CD8-positive, alpha-beta memory T cell (primary cell): ENCODE results near the gene CFAP52. TPM values are rescaled to one million over a fixed set of nuclear protein-coding genes. Genes with fewer than 3 reads are reported as not detected.
"Not testable (repeated sequence)": the region's sequence is repeated elsewhere in the genome, so short reads cannot be mapped to it uniquely, and the experiment has no call there.

Experiments
- CTCF ChIA-PET: fragments of 350-600 bp; sonication (Branson Sonifier 250); formaldehyde crosslinking; loops from one replicate; lab custom pipeline; 2021; ENCODE audit warnings: antibody characterized with exemption; lab: Charles Lee
- POLR2A ChIA-PET: fragments of 350-600 bp; sonication (Branson Sonifier 250); formaldehyde crosslinking; loops from one replicate; lab custom pipeline; 2021; ENCODE audit warnings: antibody characterized with exemption; lab: Charles Lee
- DNase-seq, 5 donors: peaks; one replicate each; pipeline versions ENCODE4 v3.0.0 to v3.0.0-alpha.2; 2020 to 2022; ENCODE audit warnings: mixed read lengths in 1 of 5
- H3K27ac ChIP-seq: one replicate; pipeline ENCODE4 v1.7.0; 2013; ENCODE audit warnings: low read depth, mild to moderate bottlenecking, low read length, moderate library complexity
- H3K27me3 ChIP-seq: 2 replicates; pipeline ENCODE4 v1.7.0; 2013; ENCODE audit warnings: low read length, mild to moderate bottlenecking; ENCODE audit not compliant: insufficient read depth, poor library complexity, severe bottlenecking
- H3K36me3 ChIP-seq: 2 replicates; pipeline ENCODE4 v1.7.0; 2013; ENCODE audit warnings: mild to moderate bottlenecking, low read length, moderate library complexity; ENCODE audit not compliant: insufficient read depth
- H3K4me1 ChIP-seq: 2 replicates; pipeline ENCODE4 v1.7.0; 2013; ENCODE audit warnings: mild to moderate bottlenecking, low read length, moderate library complexity; ENCODE audit not compliant: insufficient read depth
- H3K4me3 ChIP-seq: 2 replicates; pipeline ENCODE4 v1.7.0; 2013; ENCODE audit warnings: mild to moderate bottlenecking, low read length
- H3K9me3 ChIP-seq: 2 replicates; pipeline ENCODE4 v1.7.0; 2013; ENCODE audit warnings: mild to moderate bottlenecking, low read length
- H3K27ac Mint-ChIP-seq, 8 donors: one replicate each; pipeline ENCODE4 v1.8.0; 2020 to 2021; ENCODE audit warnings: mixed read lengths in 8 of 8, mild to moderate bottlenecking in 6 of 8, inconsistent platforms in 3 of 8, moderate library complexity in 3 of 8
- H3K27me3 Mint-ChIP-seq, 2 donors: one replicate each; pipeline ENCODE4 v1.8.0; 2020 to 2021; ENCODE audit warnings: mixed read lengths in 2 of 2, mild to moderate bottlenecking in 1 of 2, moderate library complexity in 1 of 2
- H3K36me3 Mint-ChIP-seq, 3 donors: one replicate each; pipeline ENCODE4 v1.8.0; 2020 to 2021; ENCODE audit warnings: mixed read lengths in 3 of 3, inconsistent platforms in 1 of 3, mild to moderate bottlenecking in 1 of 3
- H3K4me1 Mint-ChIP-seq, 3 donors: one replicate each; pipeline ENCODE4 v1.8.0; 2020 to 2021; ENCODE audit warnings: mixed read lengths in 3 of 3, inconsistent platforms in 1 of 3, mild to moderate bottlenecking in 1 of 3
- H3K4me3 Mint-ChIP-seq, 7 donors: one replicate each; pipeline ENCODE4 v1.8.0; 2020 to 2021; ENCODE audit warnings: mixed read lengths in 7 of 7, mild to moderate bottlenecking in 6 of 7, moderate library complexity in 4 of 7, inconsistent platforms in 2 of 7
- H3K9me3 Mint-ChIP-seq, 5 donors: one replicate each; pipeline ENCODE4 v1.8.0; 2020 to 2022; ENCODE audit warnings: mixed read lengths in 5 of 5, mild to moderate bottlenecking in 3 of 5, moderate library complexity in 2 of 5, inconsistent platforms in 1 of 5
- polyA plus RNA-seq: library from polyadenylated mRNA; unstranded; fragments of 300-500 nt; fragmentation: Illumina TruSeq; gene quantifications from one replicate; pipeline ENCODE4 v1.2.3, GENCODE V29; 2021
- total RNA-seq, 2 experiments: library from RNA; stranded (reverse); gene quantifications; one replicate each; pipeline ENCODE4 v1.2.3, GENCODE V29; 2021

Gene CFAP52
- total and polyA plus RNA-seq, 3 experiments from 2014 or later: not detected

DNA sequence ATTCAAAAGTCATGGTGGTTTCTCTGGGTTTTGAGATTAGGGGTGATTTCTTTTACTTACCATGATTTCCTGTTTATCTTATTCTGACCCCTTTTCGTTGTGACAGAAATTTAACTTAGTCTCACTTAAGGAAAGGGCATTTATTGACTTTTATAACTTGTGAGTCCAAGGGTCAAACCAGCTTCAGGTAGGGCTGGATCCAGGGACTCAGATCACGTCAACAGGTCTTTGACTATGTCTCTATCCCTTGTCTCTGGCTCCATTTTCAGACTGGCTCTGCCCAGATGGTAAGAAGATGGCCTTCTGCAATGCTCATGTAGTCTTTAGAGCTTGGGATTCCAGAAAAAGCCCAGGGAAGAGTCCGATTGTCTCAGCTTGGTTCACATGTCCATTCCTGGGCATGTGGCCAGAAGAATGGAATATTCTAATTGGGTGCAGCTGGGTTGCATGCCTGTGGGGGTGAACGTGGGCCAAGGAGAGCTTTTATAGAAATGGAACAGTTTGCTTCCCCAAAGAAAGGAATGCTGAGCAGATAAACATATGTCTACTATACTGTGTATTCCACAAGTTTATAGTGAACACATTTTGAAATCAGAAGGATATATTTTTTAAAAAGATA is 82.3 kb downstream of the CFAP52 start:
- Mint-ChIP-seq H3K27ac (no peak overlapping the region), H3K4me3 (no peak overlapping the region), H3K27me3 (peaks cover 7 to 10% of the 10 kb centered on the region in 2 donors), H3K4me1 (no peaks in the 10 kb centered on the region), H3K36me3 (no peaks in the 10 kb centered on the region), H3K9me3 (no peaks in the 10 kb centered on the region)
- Histone ChIP-seq H3K36me3 (no peaks in the 10 kb centered on the region), H3K4me1 (no peaks in the 10 kb centered on the region), H3K4me3 (no peak overlapping the region), H3K27ac (no peak overlapping the region), H3K27me3 (no peaks in the 10 kb centered on the region), H3K9me3 (no peaks in the 10 kb centered on the region)
- ChIA-PET CTCF (no interaction called here), POLR2A (no interaction called here)
- no peak for DNase-seq

DNA sequence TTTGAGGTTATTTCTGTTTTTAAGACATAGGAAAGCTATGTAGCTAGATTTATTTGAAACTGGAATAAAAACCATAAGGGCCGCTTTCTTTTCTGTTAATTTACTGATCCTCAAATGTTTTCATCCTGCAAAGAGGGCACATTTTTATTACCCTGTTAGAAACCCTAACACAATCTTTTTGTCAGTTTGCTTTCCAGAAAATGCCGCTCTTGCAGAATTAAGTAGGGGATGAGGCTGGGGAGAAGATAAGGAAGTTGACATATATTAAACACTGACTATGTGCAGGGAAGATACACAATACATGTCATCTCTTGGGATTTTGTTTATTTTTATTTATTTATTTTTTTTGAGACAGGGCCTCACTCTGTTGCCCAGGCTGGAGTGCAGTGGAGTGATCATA is 84.6 kb downstream of the CFAP52 start:
- ChIA-PET CTCF (no interaction called here), POLR2A (no interaction called here)
- H3K36me3 Mint-ChIP-seq: no peaks in the 10 kb centered on the region
- no peak for DNase-seq
- no peak overlapping the region for H3K27ac ChIP-seq
- no peaks in the 10 kb centered on the region for H3K27me3 ChIP-seq
- no peak overlapping the region for H3K4me3 ChIP-seq
- H3K9me3 Mint-ChIP-seq: peaks cover 0 to 4% (median 0%) of the 10 kb centered on the region in 5 donors
- H3K36me3 ChIP-seq: no peaks in the 10 kb centered on the region
- no peak overlapping the region for H3K4me3 Mint-ChIP-seq
- no peak overlapping the region for H3K27ac Mint-ChIP-seq
- peaks cover 5 to 8% (median 5%) of the 10 kb centered on the region in 3 donors for H3K4me1 Mint-ChIP-seq
- H3K27me3 Mint-ChIP-seq: peaks cover 10 to 13% of the 10 kb centered on the region in 2 donors
- no peaks in the 10 kb centered on the region for H3K9me3 ChIP-seq
- no peaks in the 10 kb centered on the region for H3K4me1 ChIP-seq

DNA sequence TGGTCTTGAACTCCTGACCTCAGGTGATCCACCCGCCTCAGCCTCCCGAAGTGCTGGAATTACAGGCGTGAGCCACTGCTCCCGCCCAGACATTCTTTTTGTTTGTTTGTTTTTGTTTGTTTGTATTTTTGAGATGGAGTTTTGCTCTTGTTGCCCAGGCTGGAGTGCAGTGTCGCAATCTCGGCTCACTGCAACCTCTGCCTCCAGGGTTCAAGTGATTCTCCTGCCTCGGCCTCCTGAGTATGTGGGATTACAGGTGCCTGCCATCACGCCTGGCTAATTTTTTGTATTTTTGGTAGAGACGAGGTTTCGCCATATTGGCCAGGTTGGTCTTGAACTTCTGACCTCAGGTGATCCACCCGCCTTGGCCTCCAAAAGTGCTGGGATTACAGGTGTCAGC is 87.1 kb downstream of the CFAP52 start:
- H3K27me3 ChIP-seq, POLR2A ChIA-PET, H3K4me1 ChIP-seq, H3K27ac ChIP-seq, H3K36me3 Mint-ChIP-seq, H3K4me3 Mint-ChIP-seq, DNase-seq, H3K9me3 Mint-ChIP-seq, CTCF ChIA-PET, H3K27ac Mint-ChIP-seq, H3K36me3 ChIP-seq, H3K4me3 ChIP-seq, H3K9me3 ChIP-seq: not testable (repeated sequence)
- Mint-ChIP-seq H3K4me1 (peaks cover 21 to 29% (median 27%) of the 10 kb centered on the region in 3 donors), H3K27me3 (peaks cover 7 to 22% of the 10 kb centered on the region in 2 donors)

DNA sequence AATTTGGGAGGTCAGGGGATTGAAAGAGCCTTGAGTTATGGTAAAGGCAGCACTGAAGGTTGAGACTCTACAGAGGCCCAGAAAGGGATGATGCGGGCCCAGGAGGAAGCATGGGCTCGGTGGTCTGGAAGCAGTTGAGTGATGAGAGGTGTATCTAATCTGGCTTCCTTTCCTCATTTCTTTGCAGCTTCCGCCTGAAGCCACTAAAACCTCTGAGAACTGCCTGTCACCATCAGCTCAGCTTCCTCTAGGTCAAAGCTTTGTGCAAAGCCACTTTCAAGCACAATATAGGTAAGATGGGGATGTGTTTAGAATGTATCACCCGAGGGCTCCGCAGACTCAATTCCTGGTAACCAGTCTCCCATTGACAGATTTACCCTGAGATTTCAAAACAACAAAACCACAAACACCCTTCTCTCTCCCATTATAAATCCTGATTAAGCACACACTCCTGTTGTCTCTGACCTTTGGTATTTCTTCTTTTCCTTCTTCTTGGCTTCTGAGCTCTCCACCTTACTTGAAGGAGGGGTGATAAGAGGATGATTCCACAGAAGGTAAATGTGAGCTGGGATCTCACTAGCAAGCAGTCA is 90.1 kb downstream of the CFAP52 start:
- H3K4me1 Mint-ChIP-seq: peaks cover 21 to 30% (median 29%) of the 10 kb centered on the region in 3 donors
- H3K27ac Mint-ChIP-seq: peak overlapping the region in 6 of 8 donors; percentile 5 to 80 (median 25)
- H3K4me3 Mint-ChIP-seq: peak overlapping the region in 2 of 7 donors; percentile 41 to 51
- peak in 1 of 5 donors; percentile 11 for DNase-seq
- POLR2A ChIA-PET: no interaction called here
- Histone ChIP-seq H3K27me3 (no peaks in the 10 kb centered on the region), H3K4me1 (no peaks in the 10 kb centered on the region), H3K9me3 (no peaks in the 10 kb centered on the region), H3K4me3 (no peak overlapping the region), H3K36me3 (no peaks in the 10 kb centered on the region), H3K27ac (no peak overlapping the region)
- CTCF ChIA-PET: interaction anchor here (0.6 to 1.5 kb wide), 2 partner anchors 89 to 594 kb away, joined by 3 to 4 read pairs; no protein-coding TSS in a partner anchor
- peaks cover 0 to 4% (median 0%) of the 10 kb centered on the region in 5 donors for H3K9me3 Mint-ChIP-seq
- H3K36me3 Mint-ChIP-seq: no peaks in the 10 kb centered on the region
- peaks cover 18 to 47% of the 10 kb centered on the region in 2 donors for H3K27me3 Mint-ChIP-seq

DNA sequence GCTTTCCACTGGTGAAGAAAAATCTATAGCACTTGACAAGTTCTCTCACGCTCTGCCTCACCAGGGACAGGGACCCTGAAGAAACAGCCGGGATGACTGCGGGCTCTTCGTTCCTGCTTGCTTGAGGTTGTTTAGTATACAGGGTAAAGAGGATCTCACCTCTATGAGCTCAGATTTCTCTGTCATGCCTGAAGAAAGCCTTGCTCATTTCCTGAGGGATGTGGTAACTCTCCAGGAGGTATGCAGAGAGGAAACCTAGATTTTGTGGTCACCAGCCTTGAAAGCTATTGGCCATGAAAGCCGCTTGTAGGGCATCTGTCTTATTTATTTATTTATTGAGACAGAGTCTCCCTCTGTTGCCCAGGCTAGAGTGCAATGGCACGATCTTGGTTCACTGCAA is 92.1 kb downstream of the CFAP52 start:
- H3K9me3 Mint-ChIP-seq: peaks cover 0 to 4% (median 0%) of the 10 kb centered on the region in 5 donors
- H3K36me3 Mint-ChIP-seq: no peaks in the 10 kb centered on the region
- no peaks in the 10 kb centered on the region for H3K4me1 ChIP-seq
- CTCF ChIA-PET: no interaction called here
- no peak overlapping the region for H3K4me3 ChIP-seq
- H3K27me3 Mint-ChIP-seq: peaks cover 18 to 46% of the 10 kb centered on the region in 2 donors
- no peak for DNase-seq
- no peak overlapping the region for H3K27ac Mint-ChIP-seq
- H3K9me3 ChIP-seq: no peaks in the 10 kb centered on the region
- H3K27me3 ChIP-seq: no peaks in the 10 kb centered on the region
- H3K27ac ChIP-seq: no peak overlapping the region
- H3K36me3 ChIP-seq: no peaks in the 10 kb centered on the region
- peak overlapping the region in 1 of 7 donors; percentile 19 for H3K4me3 Mint-ChIP-seq
- H3K4me1 Mint-ChIP-seq: peaks cover 21 to 30% (median 29%) of the 10 kb centered on the region in 3 donors
- POLR2A ChIA-PET: no interaction called here

DNA sequence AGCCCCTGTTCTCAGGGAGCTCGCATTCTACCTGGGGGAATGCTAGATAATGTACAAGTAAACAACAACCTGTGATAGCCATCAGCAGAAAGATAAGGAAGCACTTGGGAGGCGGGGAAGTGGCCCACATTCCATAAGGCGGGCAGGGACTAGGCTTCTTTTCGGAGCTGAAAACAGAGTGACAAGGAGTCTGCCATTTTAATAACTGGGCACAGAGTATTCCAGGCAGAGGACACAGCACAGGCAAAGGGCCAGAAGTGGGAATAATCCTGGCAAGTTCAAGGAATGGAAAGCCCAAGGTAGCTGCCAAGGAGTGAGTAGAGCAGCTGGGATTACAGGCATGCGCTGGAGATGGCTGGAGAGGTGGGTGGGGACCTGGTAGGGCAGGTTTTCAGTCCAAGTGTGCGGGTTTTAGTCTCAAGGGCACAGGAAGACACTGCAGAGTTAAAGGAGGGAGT is 93.1 kb downstream of the CFAP52 start:
- Mint-ChIP-seq H3K9me3 (peaks cover 0 to 2% (median 0%) of the 10 kb centered on the region in 5 donors), H3K36me3 (no peaks in the 10 kb centered on the region), H3K4me1 (peaks cover 21 to 30% (median 29%) of the 10 kb centered on the region in 3 donors), H3K4me3 (no peak overlapping the region), H3K27me3 (peaks cover 18 to 44% of the 10 kb centered on the region in 2 donors), H3K27ac (no peak overlapping the region)
- Histone ChIP-seq H3K4me3 (no peak overlapping the region), H3K9me3 (no peaks in the 10 kb centered on the region), H3K36me3 (no peaks in the 10 kb centered on the region), H3K27me3 (no peaks in the 10 kb centered on the region), H3K4me1 (no peaks in the 10 kb centered on the region), H3K27ac (no peak overlapping the region)
- DNase-seq: no peak
- CTCF ChIA-PET: no interaction called here
- POLR2A ChIA-PET: no interaction called here

DNA sequence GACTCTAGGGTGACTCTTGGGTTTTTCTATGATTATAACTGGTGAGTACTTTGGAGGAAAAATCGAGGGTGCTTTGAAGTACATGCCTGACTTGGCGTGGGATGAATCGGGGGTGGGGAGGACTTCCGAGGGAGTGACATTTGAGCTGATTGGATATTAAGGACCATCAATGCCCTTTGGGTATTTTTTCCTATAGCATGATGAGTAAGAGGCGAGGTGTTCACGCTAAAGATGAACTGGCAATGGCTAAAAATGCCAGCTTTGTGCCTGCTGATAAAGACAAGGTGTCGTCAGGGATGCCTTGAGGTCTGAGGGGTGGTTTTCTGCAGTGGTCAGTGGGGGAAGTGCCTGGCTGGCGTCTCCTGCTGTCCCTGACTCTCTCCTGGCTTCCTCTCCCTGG is 94.2 kb downstream of the CFAP52 start:
- ChIA-PET POLR2A (no interaction called here), CTCF (no interaction called here)
- Mint-ChIP-seq H3K27me3 (peaks cover 14 to 42% of the 10 kb centered on the region in 2 donors), H3K27ac (peak overlapping the region in 1 of 8 donors; percentile 38), H3K36me3 (no peaks in the 10 kb centered on the region), H3K4me1 (peaks cover 21 to 28% (median 25%) of the 10 kb centered on the region in 3 donors), H3K9me3 (no peaks in the 10 kb centered on the region), H3K4me3 (no peak overlapping the region)
- H3K4me1 ChIP-seq: no peaks in the 10 kb centered on the region
- no peaks in the 10 kb centered on the region for H3K9me3 ChIP-seq
- no peak overlapping the region for H3K27ac ChIP-seq
- H3K36me3 ChIP-seq: no peaks in the 10 kb centered on the region
- H3K27me3 ChIP-seq: no peaks in the 10 kb centered on the region
- H3K4me3 ChIP-seq: no peak overlapping the region
- DNase-seq: no peak

DNA sequence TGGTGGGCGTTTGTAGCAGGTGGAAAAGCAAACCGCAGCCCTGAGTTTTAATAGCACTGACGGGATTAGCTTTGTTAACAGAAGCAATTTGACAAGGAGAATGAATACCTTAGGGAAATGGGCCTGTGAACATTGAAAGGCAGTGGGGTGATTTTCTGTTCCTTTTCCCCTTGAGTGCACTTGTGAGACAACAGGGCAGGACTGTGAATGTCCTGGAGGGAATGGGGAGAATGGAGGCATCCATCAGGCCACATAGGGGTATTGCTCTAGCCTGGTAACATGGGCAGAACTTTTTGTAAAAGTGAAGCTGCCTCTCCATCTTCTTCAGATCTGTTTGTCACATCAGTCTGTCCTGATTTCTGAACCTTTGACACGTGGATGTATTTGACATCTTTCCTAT is 95.1 kb downstream of the CFAP52 start:
- DNase-seq: no peak
- Mint-ChIP-seq H3K27me3 (peaks cover 13 to 38% of the 10 kb centered on the region in 2 donors), H3K9me3 (no peaks in the 10 kb centered on the region), H3K4me3 (no peak overlapping the region), H3K36me3 (no peaks in the 10 kb centered on the region), H3K4me1 (peaks cover 11 to 19% (median 16%) of the 10 kb centered on the region in 3 donors), H3K27ac (no peak overlapping the region)
- ChIA-PET POLR2A (no interaction called here), CTCF (no interaction called here)
- H3K9me3 ChIP-seq: no peaks in the 10 kb centered on the region
- H3K36me3 ChIP-seq: no peaks in the 10 kb centered on the region
- H3K27ac ChIP-seq: no peak overlapping the region
- no peaks in the 10 kb centered on the region for H3K27me3 ChIP-seq
- no peaks in the 10 kb centered on the region for H3K4me1 ChIP-seq
- H3K4me3 ChIP-seq: no peak overlapping the region
